ENCODE measurements around the gene COBLL1. TPM values are rescaled to one million over a fixed set of nuclear protein-coding genes. Genes with fewer than 3 reads are reported as not detected.

The COBLL1 gene
- total RNA-seq, 1 donor from 2014 or later = 85.9 TPM

Other genes with a start within 250 kb of the COBLL1 start
- gene GRB14, start 220.3 kb downstream of the COBLL1 start, total RNA-seq = 21.7 TPM
- gene SLC38A11, start 113.7 kb upstream of the COBLL1 start, total RNA-seq = 1.1 TPM

All from mesenteric fat pad (tissue), 1 donor.